ENCODE measurements around the gene HOOK2.

HOOK2 gene

GRCh38 chr19:12804051-12804450 is 28.7 kb upstream of the HOOK2 start:
- CTCF ChIA-PET, result interaction anchor here (1.1 to 18.0 kb wide), 4 partner anchors 8 to 131 kb away, joined by 3 to 1565 read pairs (median 26); partner anchors contain the start of genes BEST2 and HOOK2
- POLR2A ChIA-PET, result no interaction called here
- no peak for DNase-seq (ENCODE audit: low read depth, low spot score)
- no peak for TF ChIP-seq CTCF (IDR thresholded peaks at IDR 0.05; ENCODE audit: insufficient read depth, low read length, missing control alignments)
- H3K4me3 ChIP-seq (ENCODE audit: low read depth, low read length), result no peak overlapping the region

GRCh38 chr19:12802267-12803106 is 27.1 kb upstream of the HOOK2 start:
- TF ChIP-seq CTCF (IDR thresholded peaks at IDR 0.05; ENCODE audit: insufficient read depth, low read length, missing control alignments), result no peak
- ChIA-PET POLR2A (interaction anchor here (1.1 to 2.0 kb wide), 2 partner anchors 11 to 122 kb away, joined by 3 to 10 read pairs; partner anchors contain the start of gene JUNB), CTCF (interaction anchor here (1.1 to 18.0 kb wide), 5 partner anchors 13 to 130 kb away, joined by 3 to 1565 read pairs (median 5); partner anchors contain the start of genes BEST2 and HOOK2)
- H3K4me3 ChIP-seq (ENCODE audit: low read depth, low read length), result peak overlapping the region; percentile 91
- no peak for DNase-seq (ENCODE audit: low read depth, low spot score)

- ChIA-PET CTCF (interaction anchor here (0.8 to 18.0 kb wide), 5 partner anchors 12 to 45 kb away, joined by 3 to 1565 read pairs (median 5); partner anchors contain the start of genes BEST2 and HOOK2), POLR2A (interaction anchor here (1.0 to 2.0 kb wide), 4 partner anchors 10 to 121 kb away, joined by 3 to 10 read pairs (median 4); partner anchors contain the start of gene JUNB)
- TF ChIP-seq CTCF (IDR thresholded peaks at IDR 0.05; ENCODE audit: insufficient read depth, low read length, missing control alignments), result no peak
- DNase-seq (ENCODE audit: low read depth, low spot score), result no peak
- H3K4me3 ChIP-seq (ENCODE audit: low read depth, low read length), result peak within 1 kb of the TSS; percentile 91
Observed at GRCh38 chr19:12801466-12802266, 26.3 kb upstream of the HOOK2 start, which contains the start of the genes PRDX2 and THSD8. TSS of gene PRDX2 (minus strand) at chr19:12801800. CDS start at chr19:12801261, 539 bp downstream. TSS of gene THSD8 (plus strand) at chr19:12802069. CDS start at chr19:12802072, 3 bp downstream.

GRCh38 chr19:12800923-12801465 is 25.6 kb upstream of the HOOK2 start:
- peak overlapping the region; percentile 91 for H3K4me3 ChIP-seq (ENCODE audit: low read depth, low read length)
- no peak for DNase-seq (ENCODE audit: low read depth, low spot score)
- CTCF ChIA-PET, result interaction anchor here (0.8 to 18.0 kb wide), 3 partner anchors 12 to 35 kb away, joined by 3 to 1565 read pairs (median 5); partner anchors contain the start of genes BEST2 and HOOK2
- no peak for TF ChIP-seq CTCF (IDR thresholded peaks at IDR 0.05; ENCODE audit: insufficient read depth, low read length, missing control alignments)
- POLR2A ChIA-PET, result interaction anchor here (1.0 kb wide), 2 partner anchors 10 to 22 kb away, joined by 3 to 4 read pairs; partner anchors contain the start of gene JUNB

GRCh38 chr19:12800466-12800770 is 25.1 kb upstream of the HOOK2 start:
- ChIA-PET POLR2A (interaction anchor here (1.0 kb wide), 2 partner anchors 9 to 22 kb away, joined by 3 to 4 read pairs; partner anchors contain the start of gene JUNB), CTCF (interaction anchor here (0.8 to 18.0 kb wide), 3 partner anchors 20 to 58 kb away, joined by 3 to 1565 read pairs (median 3); partner anchors contain the start of genes BEST2 and HOOK2)
- DNase-seq (ENCODE audit: low read depth, low spot score), result no peak
- H3K4me3 ChIP-seq (ENCODE audit: low read depth, low read length), result peak overlapping the region; percentile 91
- no peak for TF ChIP-seq CTCF (IDR thresholded peaks at IDR 0.05; ENCODE audit: insufficient read depth, low read length, missing control alignments)
